CD14-positive monocyte (primary cell): ENCODE data around the gene XPO6. TPM values are rescaled to one million over a fixed set of nuclear protein-coding genes. Genes with fewer than 3 reads are reported as not detected.

ENCODE experiments used
- DNase-seq, 3 donors: peaks; one replicate each; pipeline ENCODE4 v3.0.0-alpha.2; 2011 to 2022
- H2AFZ ChIP-seq: 2 replicates; pipeline ENCODE4 v1.6.0; 2012; ENCODE audit warnings: mild to moderate bottlenecking, low read depth, low read length, inconsistent platforms; ENCODE audit not compliant: insufficient read depth, poor library complexity, severe bottlenecking
- H3K27ac ChIP-seq, 2 donors: 1 replicate in 1 of 2; 2 replicates in 1 of 2; pipeline ENCODE4 v1.5.1; 2012 to 2013; ENCODE audit warnings: low read length in 2 of 2, control low read depth in 1 of 2, inconsistent platforms in 1 of 2, low read depth in 1 of 2, mild to moderate bottlenecking in 1 of 2
- H3K27me3 ChIP-seq, 2 donors: one replicate each; pipeline versions ENCODE4 v1.6.0 to v1.6.1; 2011 to 2013; ENCODE audit warnings: low read length in 2 of 2; ENCODE audit not compliant: control insufficient read depth in 2 of 2, insufficient read depth in 2 of 2
- H3K36me3 ChIP-seq, 2 donors: replicated peaks in 1 of 2; 1 replicate in 1 of 2; 2 replicates in 1 of 2; pipeline versions ENCODE4 v1.5.1 to v1.6.1; 2012 to 2013; ENCODE audit warnings: low read length in 2 of 2, control low read depth in 1 of 2, inconsistent platforms in 1 of 2, mild to moderate bottlenecking in 1 of 2; ENCODE audit not compliant: insufficient read depth in 2 of 2, control insufficient read depth in 1 of 2
- H3K4me1 ChIP-seq, 2 donors: 1 replicate in 1 of 2; 2 replicates in 1 of 2; pipeline versions ENCODE4 v1.5.1 to v1.6.1; 2012 to 2013; ENCODE audit warnings: low read length in 2 of 2, control low read depth in 1 of 2, inconsistent platforms in 1 of 2, mild to moderate bottlenecking in 1 of 2, moderate library complexity in 1 of 2; ENCODE audit not compliant: insufficient read depth in 2 of 2, control insufficient read depth in 1 of 2
- H3K4me2 ChIP-seq: replicated peaks from 2 replicates; pipeline ENCODE3; 2012; ENCODE audit warnings: low read length, moderate library complexity, mild to moderate bottlenecking; ENCODE audit not compliant: poor library complexity, severe bottlenecking; ENCODE audit errors: extremely low read depth
- H3K4me3 ChIP-seq, 3 experiments: fragments of 200-600 bp in 1 of 3; sonication (generic) in 1 of 3; replicated peaks in 1 of 3; 1 replicate in 2 of 3; 2 replicates in 1 of 3; pipeline ENCODE4 v1.5.1; 2011 to 2013; ENCODE audit warnings: low read length in 3 of 3, mild to moderate bottlenecking in 3 of 3, control low read depth in 2 of 3, low read depth in 2 of 3, inconsistent platforms in 1 of 3, moderate library complexity in 1 of 3
- H3K79me2 ChIP-seq: 2 replicates; pipeline ENCODE4 v1.6.0; 2012; ENCODE audit warnings: mild to moderate bottlenecking, control low read depth, inconsistent platforms, low read length, moderate library complexity; ENCODE audit not compliant: insufficient read depth
- H3K9ac ChIP-seq: 2 replicates; pipeline ENCODE4 v1.6.0; 2017; ENCODE audit warnings: low read length, mild to moderate bottlenecking; ENCODE audit not compliant: insufficient read depth, poor library complexity, severe bottlenecking
- H3K9me3 ChIP-seq, 2 donors: replicated peaks in 1 of 2; 1 replicate in 1 of 2; 2 replicates in 1 of 2; pipeline versions ENCODE4 v1.5.1 to v1.6.1; 2012 to 2013; ENCODE audit warnings: low read length in 2 of 2, control low read depth in 1 of 2; ENCODE audit not compliant: control insufficient read depth in 1 of 2, insufficient read depth in 1 of 2
- H4K20me1 ChIP-seq: 2 replicates; pipeline ENCODE4 v1.6.0; 2012; ENCODE audit warnings: mild to moderate bottlenecking, low read length, control low read depth, moderate library complexity; ENCODE audit not compliant: insufficient read depth
- H3K27ac Mint-ChIP-seq, 7 donors: one replicate each; pipeline ENCODE4 v1.8.0; 2020; ENCODE audit warnings: mild to moderate bottlenecking in 7 of 7, mixed read lengths in 7 of 7, moderate library complexity in 6 of 7, inconsistent platforms in 2 of 7
- H3K27me3 Mint-ChIP-seq, 3 donors: one replicate each; pipeline ENCODE4 v1.8.0; 2021 to 2022; ENCODE audit warnings: low read depth in 3 of 3, mild to moderate bottlenecking in 3 of 3, mixed read lengths in 3 of 3, moderate library complexity in 3 of 3, inconsistent platforms in 1 of 3
- H3K36me3 Mint-ChIP-seq, 2 donors: one replicate each; pipeline ENCODE4 v1.8.0; 2020; ENCODE audit warnings: mixed read lengths in 2 of 2, inconsistent platforms in 1 of 2, mild to moderate bottlenecking in 1 of 2
- H3K4me1 Mint-ChIP-seq: one replicate; pipeline ENCODE4 v1.8.0; 2020; ENCODE audit warnings: mild to moderate bottlenecking, mixed read lengths
- H3K4me3 Mint-ChIP-seq, 2 donors: one replicate each; pipeline ENCODE4 v1.8.0; 2020; ENCODE audit warnings: mild to moderate bottlenecking in 2 of 2, mixed read lengths in 2 of 2, moderate library complexity in 1 of 2
- H3K9me3 Mint-ChIP-seq, 7 donors: one replicate each; pipeline ENCODE4 v1.8.0; 2020 to 2022; ENCODE audit warnings: mixed read lengths in 7 of 7, mild to moderate bottlenecking in 6 of 7, moderate library complexity in 6 of 7, inconsistent platforms in 2 of 7
- WGBS: methylation state at CpG from one replicate; pipeline ENCODE4 v1.1.5; 2013; ENCODE audit warnings: missing lambda C conversion rate; ENCODE audit not compliant: insufficient coverage; 5-methylcytosine and 5-hydroxymethylcytosine counted together
- intact Hi-C, 2 donors: fragments of 100-400 bp; cut with micrococcal nuclease; formaldehyde crosslinking; loops; one replicate each; pipeline versions ENCODE4 v1.15.0 to v1.15.1; 2023
- polyA plus RNA-seq, 3 donors: library from polyadenylated mRNA; depleted of rRNA in 1 of 3; unstranded in 2 of 3; stranded (reverse) in 1 of 3; fragments of 300-500 nt in 2 of 3; fragments of >200 nt in 1 of 3; fragmentation: Illumina TruSeq in 2 of 3; gene quantifications; 1 replicate in 2 of 3; 2 replicates in 1 of 3; pipeline ENCODE4 v1.2.3, GENCODE V29; 2012 to 2021
- TF ChIP-seq, protein P1 (sequence below): fragments of 200-600 bp; IDR thresholded peaks from one replicate; pipeline ENCODE4 v1.8.0; 2022; ENCODE audit warnings: antibody characterized with exemption, mild to moderate bottlenecking

XPO6 gene
- polyA plus RNA-seq, 3 donors: 35.7 to 166 (median 38.3) TPM

DNA sequence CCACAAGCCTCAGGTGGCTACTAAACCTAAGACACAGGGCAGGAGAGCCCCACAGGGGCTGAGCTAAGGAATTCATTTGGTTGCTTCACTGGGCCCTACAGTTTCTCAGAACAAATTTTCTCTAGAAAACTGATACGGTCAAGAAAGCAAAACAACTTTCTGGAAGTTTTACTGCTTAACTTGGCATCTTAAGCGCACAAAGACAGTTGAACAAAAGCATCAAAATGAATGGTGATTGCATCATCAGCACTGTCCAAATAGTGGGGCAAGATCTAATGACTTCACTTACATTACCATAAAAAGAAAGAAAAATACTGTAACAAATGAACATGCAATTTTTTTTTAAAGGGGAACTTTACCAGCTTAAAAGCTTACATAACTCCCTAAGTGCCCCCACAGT, 47.6 kb downstream of the XPO6 start:
- H3K4me1 Mint-ChIP-seq: peaks cover 74% of the 10 kb centered on the region
- peaks cover 64 to 73% of the 10 kb centered on the region in 2 donors for H3K4me1 ChIP-seq
- peak; percentile 72 to 84 (median 77) for DNase-seq
- H3K9me3 ChIP-seq: no peaks in the 10 kb centered on the region
- H2AFZ ChIP-seq: no peak overlapping the region
- H3K27ac ChIP-seq: peak overlapping the region; percentile 80 to 89
- H3K36me3 Mint-ChIP-seq: peaks cover 47 to 52% of the 10 kb centered on the region in 2 donors
- H3K27me3 ChIP-seq: no peaks in the 10 kb centered on the region
- H3K27me3 Mint-ChIP-seq: peaks cover 0 to 1% (median 0%) of the 10 kb centered on the region in 3 donors
- peak overlapping the region; percentile 85 to 98 (median 95) for H3K27ac Mint-ChIP-seq
- TF ChIP-seq, protein P1, sequence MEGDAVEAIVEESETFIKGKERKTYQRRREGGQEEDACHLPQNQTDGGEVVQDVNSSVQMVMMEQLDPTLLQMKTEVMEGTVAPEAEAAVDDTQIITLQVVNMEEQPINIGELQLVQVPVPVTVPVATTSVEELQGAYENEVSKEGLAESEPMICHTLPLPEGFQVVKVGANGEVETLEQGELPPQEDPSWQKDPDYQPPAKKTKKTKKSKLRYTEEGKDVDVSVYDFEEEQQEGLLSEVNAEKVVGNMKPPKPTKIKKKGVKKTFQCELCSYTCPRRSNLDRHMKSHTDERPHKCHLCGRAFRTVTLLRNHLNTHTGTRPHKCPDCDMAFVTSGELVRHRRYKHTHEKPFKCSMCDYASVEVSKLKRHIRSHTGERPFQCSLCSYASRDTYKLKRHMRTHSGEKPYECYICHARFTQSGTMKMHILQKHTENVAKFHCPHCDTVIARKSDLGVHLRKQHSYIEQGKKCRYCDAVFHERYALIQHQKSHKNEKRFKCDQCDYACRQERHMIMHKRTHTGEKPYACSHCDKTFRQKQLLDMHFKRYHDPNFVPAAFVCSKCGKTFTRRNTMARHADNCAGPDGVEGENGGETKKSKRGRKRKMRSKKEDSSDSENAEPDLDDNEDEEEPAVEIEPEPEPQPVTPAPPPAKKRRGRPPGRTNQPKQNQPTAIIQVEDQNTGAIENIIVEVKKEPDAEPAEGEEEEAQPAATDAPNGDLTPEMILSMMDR: no peak
- 17% methylated on average over 1 of the region's 2 CpGs for WGBS
- intact Hi-C loops: loop anchor here in 1 of 2 donors (2.0 kb wide), 1 partner anchor 17 kb away; no protein-coding TSS in a partner anchor
- no peaks in the 10 kb centered on the region for H3K9me3 Mint-ChIP-seq
- peaks cover 61% of the 10 kb centered on the region for H3K79me2 ChIP-seq
- H3K4me2 ChIP-seq: peak overlapping the region; percentile 74
- peak overlapping the region; percentile 45 for H3K9ac ChIP-seq
- H3K36me3 ChIP-seq: peaks cover 19 to 31% of the 10 kb centered on the region in 2 donors
- H3K4me3 ChIP-seq: peak overlapping the region in 2 of 3 experiments; percentile 16 to 52
- H4K20me1 ChIP-seq: peaks cover 3% of the 10 kb centered on the region
- peak overlapping the region in 1 of 2 donors; percentile 51 for H3K4me3 Mint-ChIP-seq

GRCh38 chr16:28163699-28164098, 48.1 kb downstream of the XPO6 start:
- H3K36me3 Mint-ChIP-seq: peaks cover 44 to 48% of the 10 kb centered on the region in 2 donors
- Histone ChIP-seq H3K4me2 (peak overlapping the region; percentile 74), H3K27me3 (no peaks in the 10 kb centered on the region), H3K9ac (peak overlapping the region; percentile 45), H2AFZ (peak overlapping the region; percentile 12), H3K79me2 (peaks cover 62% of the 10 kb centered on the region), H3K36me3 (peaks cover 15 to 26% of the 10 kb centered on the region in 2 donors), H3K4me1 (peaks cover 68 to 77% of the 10 kb centered on the region in 2 donors), H3K9me3 (no peaks in the 10 kb centered on the region), H4K20me1 (peaks cover 3% of the 10 kb centered on the region), H3K4me3 (peak overlapping the region in 2 of 3 experiments; percentile 16 to 52), H3K27ac (peak overlapping the region; percentile 80 to 89)
- DNase-seq: peak in 2 of 3 donors; percentile 26 to 48
- WGBS: 36% methylated on average over 2 of the region's 4 CpGs
- TF ChIP-seq, protein P1: no peak
- H3K9me3 Mint-ChIP-seq: no peaks in the 10 kb centered on the region
- H3K4me1 Mint-ChIP-seq: peaks cover 79% of the 10 kb centered on the region
- H3K27ac Mint-ChIP-seq: peak overlapping the region; percentile 85 to 98 (median 95)
- intact Hi-C loops: loop anchor here in 1 of 2 donors (2.0 kb wide), 1 partner anchor 17 kb away; no protein-coding TSS in a partner anchor
- H3K4me3 Mint-ChIP-seq: peak overlapping the region in 1 of 2 donors; percentile 51
- H3K27me3 Mint-ChIP-seq: peaks cover 0 to 1% (median 0%) of the 10 kb centered on the region in 3 donors
